ENCODE measurements around the gene RNF187. TPM values are rescaled to one million over a fixed set of nuclear protein-coding genes. Genes with fewer than 3 reads are reported as not detected.
A peak's percentile ranks its signal among the peaks of the same experiment; 100 is the strongest.

RNF187 gene
- polyA plus RNA-seq, 4 donors: 25.5 to 46.1 (median 36.7) TPM

GRCh38 chr1:228486596-228487335 lies 416 bp upstream of the RNF187 start:
- peaks cover 0 to 19% (median 5%) of the 10 kb centered on the region in 3 donors for H3K36me3 ChIP-seq (ENCODE audit: control insufficient read depth in 3 of 3, insufficient read depth in 2 of 3, low read depth in 1 of 3, low read length in 3 of 3)
- peak overlapping the region; percentile 94 to 99 (median 96) for H3K27ac ChIP-seq (ENCODE audit: low read depth in 1 of 3, low read length in 2 of 3)
- H3K27me3 ChIP-seq (ENCODE audit: control insufficient read depth in 3 of 3, insufficient read depth in 3 of 3, low read length in 3 of 3): no peaks in the 10 kb centered on the region
- peak overlapping the region; percentile 73 to 98 (median 93) for H3K4me3 ChIP-seq (ENCODE audit: low read depth in 1 of 3, low read length in 3 of 3)
- peaks cover 0 to 6% (median 6%) of the 10 kb centered on the region in 3 donors for H3K4me1 ChIP-seq (ENCODE audit: control insufficient read depth in 3 of 3, insufficient read depth in 2 of 3, low read depth in 1 of 3, low read length in 2 of 3)
- no peaks in the 10 kb centered on the region for H3K9me3 ChIP-seq (ENCODE audit: control insufficient read depth in 2 of 2, insufficient read depth in 1 of 2, low read depth in 1 of 2, low read length in 1 of 2)
- DNase-seq (peak; percentile 82 to 95), FAIRE-seq (no peak)
- WGBS, 3 donors: 0% methylated on average over 55 to 60 of the region's 60 CpGs

- DNase-seq (peak in 1 of 2 donors; percentile 41), FAIRE-seq (no peak)
- WGBS, 3 donors: 25 to 37% (median 27%) methylated on average over 18 of the region's 18 CpGs
- H3K4me3 ChIP-seq (ENCODE audit: low read depth in 1 of 3, low read length in 3 of 3): peak overlapping the region; percentile 73 to 98 (median 93)
- no peaks in the 10 kb centered on the region for H3K9me3 ChIP-seq (ENCODE audit: control insufficient read depth in 2 of 2, insufficient read depth in 1 of 2, low read depth in 1 of 2, low read length in 1 of 2)
- peaks cover 0 to 6% (median 6%) of the 10 kb centered on the region in 3 donors for H3K4me1 ChIP-seq (ENCODE audit: control insufficient read depth in 3 of 3, insufficient read depth in 2 of 3, low read depth in 1 of 3, low read length in 2 of 3)
- H3K27me3 ChIP-seq (ENCODE audit: control insufficient read depth in 3 of 3, insufficient read depth in 3 of 3, low read length in 3 of 3): no peaks in the 10 kb centered on the region
- peaks cover 0 to 30% (median 9%) of the 10 kb centered on the region in 3 donors for H3K36me3 ChIP-seq (ENCODE audit: control insufficient read depth in 3 of 3, insufficient read depth in 2 of 3, low read depth in 1 of 3, low read length in 3 of 3)
- H3K27ac ChIP-seq (ENCODE audit: low read depth in 1 of 3, low read length in 2 of 3): peak overlapping the region in 1 of 3 donors; percentile 94
Measured at GRCh38 chr1:228488125-228488817, 1.1 kb downstream of the RNF187 start.

GRCh38 chr1:228488818-228489674 lies 1.9 kb downstream of the RNF187 start:
- H3K27me3 ChIP-seq (ENCODE audit: control insufficient read depth in 3 of 3, insufficient read depth in 3 of 3, low read length in 3 of 3): no peaks in the 10 kb centered on the region
- H3K36me3 ChIP-seq (ENCODE audit: control insufficient read depth in 3 of 3, insufficient read depth in 2 of 3, low read depth in 1 of 3, low read length in 3 of 3): peaks cover 0 to 38% (median 11%) of the 10 kb centered on the region in 3 donors
- peaks cover 0 to 6% (median 6%) of the 10 kb centered on the region in 3 donors for H3K4me1 ChIP-seq (ENCODE audit: control insufficient read depth in 3 of 3, insufficient read depth in 2 of 3, low read depth in 1 of 3, low read length in 2 of 3)
- FAIRE-seq (no peak), DNase-seq (no peak)
- no peak overlapping the region for H3K27ac ChIP-seq (ENCODE audit: low read depth in 1 of 3, low read length in 2 of 3)
- no peaks in the 10 kb centered on the region for H3K9me3 ChIP-seq (ENCODE audit: control insufficient read depth in 2 of 2, insufficient read depth in 1 of 2, low read depth in 1 of 2, low read length in 1 of 2)
- WGBS, 3 donors: 78 to 91% (median 89%) methylated on average over 9 of the region's 9 CpGs
- H3K4me3 ChIP-seq (ENCODE audit: low read depth in 1 of 3, low read length in 3 of 3): peak overlapping the region in 1 of 3 donors; percentile 93

- Histone ChIP-seq H3K27ac (ENCODE audit: low read depth in 1 of 3, low read length in 2 of 3) (no peak overlapping the region), H3K27me3 (ENCODE audit: control insufficient read depth in 3 of 3, insufficient read depth in 3 of 3, low read length in 3 of 3) (no peaks in the 10 kb centered on the region), H3K9me3 (ENCODE audit: control insufficient read depth in 2 of 2, insufficient read depth in 1 of 2, low read depth in 1 of 2, low read length in 1 of 2) (no peaks in the 10 kb centered on the region), H3K4me3 (ENCODE audit: low read depth in 1 of 3, low read length in 3 of 3) (no peak overlapping the region), H3K36me3 (ENCODE audit: control insufficient read depth in 3 of 3, insufficient read depth in 2 of 3, low read depth in 1 of 3, low read length in 3 of 3) (peaks cover 0 to 51% (median 13%) of the 10 kb centered on the region in 3 donors), H3K4me1 (ENCODE audit: control insufficient read depth in 3 of 3, insufficient read depth in 2 of 3, low read depth in 1 of 3, low read length in 2 of 3) (peaks cover 0 to 6% (median 6%) of the 10 kb centered on the region in 3 donors)
- DNase-seq: no peak
- no peak for FAIRE-seq
- 84 to 87% (median 87%) methylated on average over 6 of the region's 6 CpGs for WGBS, 3 donors
Measured at GRCh38 chr1:228490120-228491078, 3.2 kb downstream of the RNF187 start.

GRCh38 chr1:228493141-228494043 lies 6.2 kb downstream of the RNF187 start:
- H3K27me3 ChIP-seq (ENCODE audit: control insufficient read depth in 3 of 3, insufficient read depth in 3 of 3, low read length in 3 of 3): no peaks in the 10 kb centered on the region
- H3K36me3 ChIP-seq (ENCODE audit: control insufficient read depth in 3 of 3, insufficient read depth in 2 of 3, low read depth in 1 of 3, low read length in 3 of 3): peaks cover 0 to 62% (median 13%) of the 10 kb centered on the region in 3 donors
- 95 to 97% (median 96%) methylated on average over 28 of the region's 28 CpGs for WGBS, 3 donors
- H3K27ac ChIP-seq (ENCODE audit: low read depth in 1 of 3, low read length in 2 of 3): no peak overlapping the region
- no peak overlapping the region for H3K4me3 ChIP-seq (ENCODE audit: low read depth in 1 of 3, low read length in 3 of 3)
- peaks cover 0 to 4% (median 1%) of the 10 kb centered on the region in 3 donors for H3K4me1 ChIP-seq (ENCODE audit: control insufficient read depth in 3 of 3, insufficient read depth in 2 of 3, low read depth in 1 of 3, low read length in 2 of 3)
- DNase-seq (no peak), FAIRE-seq (no peak)
- H3K9me3 ChIP-seq (ENCODE audit: control insufficient read depth in 2 of 2, insufficient read depth in 1 of 2, low read depth in 1 of 2, low read length in 1 of 2): no peaks in the 10 kb centered on the region

- Histone ChIP-seq H3K36me3 (ENCODE audit: control insufficient read depth in 3 of 3, insufficient read depth in 2 of 3, low read depth in 1 of 3, low read length in 3 of 3) (peaks cover 0 to 62% (median 13%) of the 10 kb centered on the region in 3 donors), H3K27me3 (ENCODE audit: control insufficient read depth in 3 of 3, insufficient read depth in 3 of 3, low read length in 3 of 3) (no peaks in the 10 kb centered on the region), H3K4me3 (ENCODE audit: low read depth in 1 of 3, low read length in 3 of 3) (no peak overlapping the region), H3K9me3 (ENCODE audit: control insufficient read depth in 2 of 2, insufficient read depth in 1 of 2, low read depth in 1 of 2, low read length in 1 of 2) (no peaks in the 10 kb centered on the region), H3K4me1 (ENCODE audit: control insufficient read depth in 3 of 3, insufficient read depth in 2 of 3, low read depth in 1 of 3, low read length in 2 of 3) (peaks cover 0 to under 1% (median 0%) of the 10 kb centered on the region in 3 donors), H3K27ac (ENCODE audit: low read depth in 1 of 3, low read length in 2 of 3) (no peak overlapping the region)
- no peak for DNase-seq
- FAIRE-seq: no peak
- WGBS, 3 donors: 88 to 96% (median 96%) methylated on average over 9 of the region's 9 CpGs
Measured at GRCh38 chr1:228494044-228494353, 6.8 kb downstream of the RNF187 start.

GRCh38 chr1:228494391-228494790 lies 7.2 kb downstream of the RNF187 start:
- WGBS, 3 donors: 66 to 81% (median 70%) methylated on average over 4 to 7 of the region's 7 CpGs
- DNase-seq: no peak
- H3K27me3 ChIP-seq (ENCODE audit: control insufficient read depth in 3 of 3, insufficient read depth in 3 of 3, low read length in 3 of 3): no peaks in the 10 kb centered on the region
- no peak overlapping the region for H3K27ac ChIP-seq (ENCODE audit: low read depth in 1 of 3, low read length in 2 of 3)
- no peaks in the 10 kb centered on the region for H3K4me1 ChIP-seq (ENCODE audit: control insufficient read depth in 3 of 3, insufficient read depth in 2 of 3, low read depth in 1 of 3, low read length in 2 of 3)
- no peak overlapping the region for H3K4me3 ChIP-seq (ENCODE audit: low read depth in 1 of 3, low read length in 3 of 3)
- H3K9me3 ChIP-seq (ENCODE audit: control insufficient read depth in 2 of 2, insufficient read depth in 1 of 2, low read depth in 1 of 2, low read length in 1 of 2): no peaks in the 10 kb centered on the region
- no peak for FAIRE-seq
- peaks cover 0 to 58% (median 13%) of the 10 kb centered on the region in 3 donors for H3K36me3 ChIP-seq (ENCODE audit: control insufficient read depth in 3 of 3, insufficient read depth in 2 of 3, low read depth in 1 of 3, low read length in 3 of 3)
